ENCODE measurements around the gene ANKRD55. TPM values are rescaled to one million over a fixed set of nuclear protein-coding genes. Genes with fewer than 3 reads are reported as not detected.
"Not testable (repeated sequence)": the region's sequence is repeated elsewhere in the genome, so short reads cannot be mapped to it uniquely, and the experiment has no call there.

Gene ANKRD55
- total RNA-seq, 1 donor from 2014 or later: 0.96 TPM

- not testable (repeated sequence) for DNase-seq (ENCODE audit: low spot score)
Observed at GRCh38 chr5:56079157-56079500, 154.0 kb downstream of the ANKRD55 start.

- DNase-seq (ENCODE audit: low spot score): no peak
Observed at GRCh38 chr5:56078278-56079156, 154.6 kb downstream of the ANKRD55 start.

GRCh38 chr5:56077796-56078233, 155.3 kb downstream of the ANKRD55 start:
- DNase-seq (ENCODE audit: low spot score): no peak

GRCh38 chr5:56076486-56076885, 156.6 kb downstream of the ANKRD55 start:
- DNase-seq (ENCODE audit: low spot score): no peak

- peak; percentile 88 for DNase-seq (ENCODE audit: low spot score)
Observed at GRCh38 chr5:56075361-56075760, 157.8 kb downstream of the ANKRD55 start.

GRCh38 chr5:56072863-56073766, 160.0 kb downstream of the ANKRD55 start:
- DNase-seq (ENCODE audit: low spot score): peak; percentile 44

GRCh38 chr5:56071470-56071869, 161.7 kb downstream of the ANKRD55 start:
- DNase-seq (ENCODE audit: low spot score): peak; percentile 31

- peak; percentile 58 for DNase-seq (ENCODE audit: low spot score)
Observed at GRCh38 chr5:56070851-56071465, 162.2 kb downstream of the ANKRD55 start.

- DNase-seq (ENCODE audit: low spot score): peak; percentile 45
Observed at GRCh38 chr5:56069652-56070226, 163.4 kb downstream of the ANKRD55 start.

GRCh38 chr5:56066931-56067450, 166.1 kb downstream of the ANKRD55 start:
- no peak for DNase-seq (ENCODE audit: low spot score)

GRCh38 chr5:56064984-56065383, 168.1 kb downstream of the ANKRD55 start:
- DNase-seq (ENCODE audit: low spot score): no peak

- DNase-seq (ENCODE audit: low spot score): peak; percentile 25
Observed at GRCh38 chr5:56060276-56061110, 172.6 kb downstream of the ANKRD55 start.

GRCh38 chr5:56059854-56060253, 173.3 kb downstream of the ANKRD55 start:
- no peak for DNase-seq (ENCODE audit: low spot score)

GRCh38 chr5:56056875-56057274, 176.3 kb downstream of the ANKRD55 start:
- DNase-seq (ENCODE audit: low spot score): no peak

- no peak for DNase-seq (ENCODE audit: low spot score)
Observed at GRCh38 chr5:56055859-56056258, 177.3 kb downstream of the ANKRD55 start.

- peak; percentile 68 for DNase-seq (ENCODE audit: low spot score)
Observed at GRCh38 chr5:56055287-56055686, 177.8 kb downstream of the ANKRD55 start.

- no peak for DNase-seq (ENCODE audit: low spot score)
Observed at GRCh38 chr5:56054666-56055065, 178.5 kb downstream of the ANKRD55 start.

GRCh38 chr5:56053363-56053762, 179.8 kb downstream of the ANKRD55 start:
- no peak for DNase-seq (ENCODE audit: low spot score)

- DNase-seq (ENCODE audit: low spot score): no peak
Observed at GRCh38 chr5:56052735-56053134, 180.4 kb downstream of the ANKRD55 start.

- DNase-seq (ENCODE audit: low spot score): peak; percentile 79
Observed at GRCh38 chr5:56050551-56051255, 182.4 kb downstream of the ANKRD55 start.
